MM.1S (cell line): ENCODE data around the gene GLCCI1.

ENCODE experiments used
- EZH2phosphoT487 ChIP-seq: fragments of 300-600 bp; sonication (generic); IDR thresholded peaks from 2 replicates; pipeline ENCODE4 v1.6.1; 2018; ENCODE audit warnings: antibody characterized with exemption, low read length
- TF ChIP-seq, protein P1 (sequence below): fragments of 300-600 bp; sonication (generic); IDR thresholded peaks from 2 replicates; pipeline ENCODE4 v1.5.1; 2016; ENCODE audit warnings: antibody characterized with exemption, low read length, mixed read lengths

- TF ChIP-seq, protein P1, sequence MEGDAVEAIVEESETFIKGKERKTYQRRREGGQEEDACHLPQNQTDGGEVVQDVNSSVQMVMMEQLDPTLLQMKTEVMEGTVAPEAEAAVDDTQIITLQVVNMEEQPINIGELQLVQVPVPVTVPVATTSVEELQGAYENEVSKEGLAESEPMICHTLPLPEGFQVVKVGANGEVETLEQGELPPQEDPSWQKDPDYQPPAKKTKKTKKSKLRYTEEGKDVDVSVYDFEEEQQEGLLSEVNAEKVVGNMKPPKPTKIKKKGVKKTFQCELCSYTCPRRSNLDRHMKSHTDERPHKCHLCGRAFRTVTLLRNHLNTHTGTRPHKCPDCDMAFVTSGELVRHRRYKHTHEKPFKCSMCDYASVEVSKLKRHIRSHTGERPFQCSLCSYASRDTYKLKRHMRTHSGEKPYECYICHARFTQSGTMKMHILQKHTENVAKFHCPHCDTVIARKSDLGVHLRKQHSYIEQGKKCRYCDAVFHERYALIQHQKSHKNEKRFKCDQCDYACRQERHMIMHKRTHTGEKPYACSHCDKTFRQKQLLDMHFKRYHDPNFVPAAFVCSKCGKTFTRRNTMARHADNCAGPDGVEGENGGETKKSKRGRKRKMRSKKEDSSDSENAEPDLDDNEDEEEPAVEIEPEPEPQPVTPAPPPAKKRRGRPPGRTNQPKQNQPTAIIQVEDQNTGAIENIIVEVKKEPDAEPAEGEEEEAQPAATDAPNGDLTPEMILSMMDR: no peak
- TF ChIP-seq EZH2phosphoT487: no peak
Measured at GRCh38 chr7:8115547-8116402, 147.2 kb downstream of the GLCCI1 start.
